Tibial artery (tissue), 4 donors: Measurements from ENCODE around the gene SCIN.

ENCODE experiments used
- DNase-seq, 2 donors: peaks; one replicate each; pipeline ENCODE4 v3.0.0-alpha.2; 2019
- H3K27ac ChIP-seq, 2 donors: fragments of 200-600 bp; sonication (generic) in 1 of 2; 1 replicate in 1 of 2; 2 replicates in 1 of 2; pipeline ENCODE4 v1.5.1; 2018 to 2019; ENCODE audit warnings: mild to moderate bottlenecking in 1 of 2
- H3K27me3 ChIP-seq, 2 donors: fragments of 200-600 bp; sonication (generic) in 1 of 2; one replicate each; pipeline versions ENCODE4 v1.5.1 to v1.6.0; 2016 to 2019
- H3K36me3 ChIP-seq, 3 donors: fragments of 200-600 bp; sonication (generic) in 2 of 3; one replicate each; pipeline ENCODE4 v1.5.1; 2016 to 2019; ENCODE audit warnings: mild to moderate bottlenecking in 2 of 3
- H3K4me1 ChIP-seq, 4 donors: fragments of 200-600 bp; sonication (generic) in 2 of 4; 1 replicate in 3 of 4; 2 replicates in 1 of 4; pipeline ENCODE4 v1.5.1; 2016 to 2019
- H3K4me3 ChIP-seq, 2 donors: fragments of 200-600 bp; sonication (generic) in 1 of 2; 1 replicate in 1 of 2; 2 replicates in 1 of 2; pipeline ENCODE4 v1.5.1; 2018 to 2019; ENCODE audit warnings: mild to moderate bottlenecking in 2 of 2
- H3K9me3 ChIP-seq, 3 donors: fragments of 200-600 bp; sonication (generic) in 1 of 3; one replicate each; pipeline ENCODE4 v1.5.1; 2016 to 2019
- CTCF ChIP-seq, 2 experiments: fragments of 200-600 bp in 1 of 2; fragments of 450-650 bp in 1 of 2; IDR thresholded peaks; one replicate each; pipeline ENCODE4 v1.5.1; 2017 to 2019; ENCODE audit warnings: antibody characterized with exemption in 2 of 2, mild to moderate bottlenecking in 1 of 2, moderate library complexity in 1 of 2
- intact Hi-C: fragments of 100-400 bp; cut with DNase I; formaldehyde crosslinking; loops from one replicate; pipeline ENCODE4 v1.15.0; 2023; ENCODE audit warnings: low total_unique reads

SCIN gene

DNA sequence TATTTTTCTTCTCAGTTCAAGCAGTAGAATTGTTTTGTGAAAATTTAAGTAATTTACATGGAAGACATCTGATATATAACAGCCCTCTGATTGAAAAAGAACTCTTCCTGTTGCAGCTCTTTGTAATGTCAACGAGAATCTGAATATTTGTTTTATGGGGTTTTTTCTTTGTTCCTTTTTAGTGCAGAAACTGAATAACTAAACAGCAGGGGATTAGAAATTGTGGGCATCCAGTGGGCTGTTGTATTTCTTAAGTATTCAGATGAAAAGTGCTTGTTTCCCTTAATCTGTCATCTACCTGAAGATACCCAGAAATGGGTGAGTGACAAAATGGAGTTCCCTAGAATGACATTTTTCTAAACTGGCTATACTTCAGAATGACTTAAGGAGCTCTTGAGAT, 124.3 kb downstream of the SCIN start:
- Histone ChIP-seq H3K4me3 (no peak overlapping the region), H3K4me1 (no peaks in the 10 kb centered on the region), H3K27me3 (no peaks in the 10 kb centered on the region), H3K9me3 (no peaks in the 10 kb centered on the region), H3K27ac (no peak overlapping the region), H3K36me3 (no peaks in the 10 kb centered on the region)
- no peak for DNase-seq
- intact Hi-C loops, result no loop called here
- TF ChIP-seq CTCF (IDR thresholded peaks at IDR 0.05), result no peak

- Histone ChIP-seq H3K4me1 (no peaks in the 10 kb centered on the region), H3K36me3 (no peaks in the 10 kb centered on the region), H3K9me3 (peaks cover 0 to 3% (median 3%) of the 10 kb centered on the region in 3 donors), H3K27ac (no peak overlapping the region), H3K4me3 (no peak overlapping the region), H3K27me3 (no peaks in the 10 kb centered on the region)
- intact Hi-C loops, result no loop called here
- DNase-seq, result no peak
- TF ChIP-seq CTCF (IDR thresholded peaks at IDR 0.05), result no peak
Observed at GRCh38 chr7:12695965-12696364, 125.4 kb downstream of the SCIN start.

- H3K27me3 ChIP-seq, result no peaks in the 10 kb centered on the region
- intact Hi-C loops, result no loop called here
- H3K4me3 ChIP-seq, result no peak overlapping the region
- no peaks in the 10 kb centered on the region for H3K4me1 ChIP-seq
- peaks cover 3 to 9% (median 6%) of the 10 kb centered on the region in 3 donors for H3K9me3 ChIP-seq
- no peak for DNase-seq
- H3K36me3 ChIP-seq, result no peaks in the 10 kb centered on the region
- TF ChIP-seq CTCF (IDR thresholded peaks at IDR 0.05), result no peak
- no peak overlapping the region for H3K27ac ChIP-seq
Observed at GRCh38 chr7:12699299-12699698, 128.8 kb downstream of the SCIN start.

GRCh38 chr7:12701433-12701832, 130.9 kb downstream of the SCIN start:
- no peak overlapping the region for H3K4me3 ChIP-seq
- H3K4me1 ChIP-seq, result no peaks in the 10 kb centered on the region
- H3K27me3 ChIP-seq, result no peaks in the 10 kb centered on the region
- intact Hi-C loops, result no loop called here
- no peak for TF ChIP-seq CTCF (IDR thresholded peaks at IDR 0.05)
- peaks cover 3 to 9% (median 6%) of the 10 kb centered on the region in 3 donors for H3K9me3 ChIP-seq
- no peak for DNase-seq
- no peak overlapping the region for H3K27ac ChIP-seq
- H3K36me3 ChIP-seq, result no peaks in the 10 kb centered on the region

- intact Hi-C loops, result no loop called here
Observed at GRCh38 chr7:12703881-12704280, 133.4 kb downstream of the SCIN start.

More at GRCh38 chr7:12703881-12704280, 133.4 kb downstream of the SCIN start:
- H3K36me3 ChIP-seq, result no peaks in the 10 kb centered on the region
- H3K4me3 ChIP-seq, result no peak overlapping the region
- H3K9me3 ChIP-seq, result peaks cover 3 to 9% (median 6%) of the 10 kb centered on the region in 3 donors
- no peaks in the 10 kb centered on the region for H3K4me1 ChIP-seq
- H3K27me3 ChIP-seq, result no peaks in the 10 kb centered on the region
- H3K27ac ChIP-seq, result no peak overlapping the region
- no peak for DNase-seq
- no peak for TF ChIP-seq CTCF (IDR thresholded peaks at IDR 0.05)
